Measurements from ENCODE around the gene ASPN.

The ASPN gene

DNA sequence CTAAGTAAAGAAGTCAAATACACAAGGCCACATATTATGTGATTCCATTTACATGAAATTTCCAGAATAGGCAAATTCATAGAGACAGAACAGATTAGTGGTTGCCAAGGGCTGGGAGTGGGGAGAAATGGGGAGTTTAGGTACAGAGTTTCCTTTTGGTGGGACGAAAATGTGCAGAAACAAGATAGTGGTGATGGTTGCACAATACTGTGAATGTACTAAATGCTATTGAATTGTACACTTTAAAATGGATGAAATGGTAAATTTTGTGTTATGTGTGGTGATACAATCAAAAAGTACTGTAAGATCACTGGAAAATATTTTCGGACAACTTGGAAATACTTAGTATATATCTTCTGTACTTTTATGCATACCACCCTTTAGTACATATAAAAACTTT is 38.5 kb upstream of the ASPN start:
- no peak overlapping the region for H3K9ac ChIP-seq (ENCODE audit: low read depth, low read length, poor library complexity, severe bottlenecking)
- H3K79me2 ChIP-seq (ENCODE audit: insufficient read depth, low read length): no peaks in the 10 kb centered on the region
- H4K20me1 ChIP-seq (ENCODE audit: insufficient read depth, low read length, poor library complexity, severe bottlenecking): no peaks in the 10 kb centered on the region
- no peak overlapping the region for H2AFZ ChIP-seq (ENCODE audit: low read length)
- no peak overlapping the region for H3K4me3 ChIP-seq (ENCODE audit: low read length, poor library complexity, severe bottlenecking)
- H3K9me3 ChIP-seq (ENCODE audit: insufficient read depth, low read depth, low read length): no peaks in the 10 kb centered on the region
- H3K36me3 ChIP-seq (ENCODE audit: insufficient read depth, low read length): no peaks in the 10 kb centered on the region
- H3K4me1 ChIP-seq (ENCODE audit: insufficient read depth, low read length, poor library complexity, severe bottlenecking): no peaks in the 10 kb centered on the region
- no peaks in the 10 kb centered on the region for H3F3A ChIP-seq (ENCODE audit: low read depth)
- no peaks in the 10 kb centered on the region for H3K9me2 ChIP-seq (replicated peaks; ENCODE audit: low read depth, low read length)
- TF ChIP-seq, protein P1, sequence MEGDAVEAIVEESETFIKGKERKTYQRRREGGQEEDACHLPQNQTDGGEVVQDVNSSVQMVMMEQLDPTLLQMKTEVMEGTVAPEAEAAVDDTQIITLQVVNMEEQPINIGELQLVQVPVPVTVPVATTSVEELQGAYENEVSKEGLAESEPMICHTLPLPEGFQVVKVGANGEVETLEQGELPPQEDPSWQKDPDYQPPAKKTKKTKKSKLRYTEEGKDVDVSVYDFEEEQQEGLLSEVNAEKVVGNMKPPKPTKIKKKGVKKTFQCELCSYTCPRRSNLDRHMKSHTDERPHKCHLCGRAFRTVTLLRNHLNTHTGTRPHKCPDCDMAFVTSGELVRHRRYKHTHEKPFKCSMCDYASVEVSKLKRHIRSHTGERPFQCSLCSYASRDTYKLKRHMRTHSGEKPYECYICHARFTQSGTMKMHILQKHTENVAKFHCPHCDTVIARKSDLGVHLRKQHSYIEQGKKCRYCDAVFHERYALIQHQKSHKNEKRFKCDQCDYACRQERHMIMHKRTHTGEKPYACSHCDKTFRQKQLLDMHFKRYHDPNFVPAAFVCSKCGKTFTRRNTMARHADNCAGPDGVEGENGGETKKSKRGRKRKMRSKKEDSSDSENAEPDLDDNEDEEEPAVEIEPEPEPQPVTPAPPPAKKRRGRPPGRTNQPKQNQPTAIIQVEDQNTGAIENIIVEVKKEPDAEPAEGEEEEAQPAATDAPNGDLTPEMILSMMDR (conservative IDR thresholded peaks at IDR 0.05; ENCODE audit: low read length): no peak
- TF ChIP-seq EZH2phosphoT487 (IDR thresholded peaks at IDR 0.05; ENCODE audit: borderline replicate concordance): no peak
- no peak overlapping the region for H3K4me2 ChIP-seq (ENCODE audit: low read depth, low read length, poor library complexity, severe bottlenecking)
- H3K27me3 ChIP-seq (ENCODE audit: insufficient read depth, low read length, poor library complexity, severe bottlenecking): no peaks in the 10 kb centered on the region

DNA sequence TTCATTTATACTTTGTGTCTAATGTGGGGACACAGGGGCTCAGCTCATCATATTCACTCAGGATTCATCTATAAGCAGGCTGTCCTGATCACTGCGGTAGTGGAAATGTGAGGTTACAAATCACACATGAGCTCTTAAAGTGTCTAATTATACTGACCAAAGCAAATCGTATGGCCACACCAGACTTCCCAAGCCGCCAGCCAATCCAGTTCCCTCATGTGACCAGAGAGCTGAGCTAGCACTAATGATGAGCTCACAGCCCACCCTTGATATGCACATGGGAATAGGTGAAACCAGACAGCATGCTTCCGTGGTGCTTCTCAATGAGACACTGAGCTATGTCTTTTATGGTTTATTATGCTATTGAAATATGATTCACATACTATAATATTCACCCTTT is 35.9 kb upstream of the ASPN start:
- Histone ChIP-seq H3K4me1 (ENCODE audit: insufficient read depth, low read length, poor library complexity, severe bottlenecking) (no peaks in the 10 kb centered on the region), H3K4me3 (ENCODE audit: low read length, poor library complexity, severe bottlenecking) (no peak overlapping the region), H3K36me3 (ENCODE audit: insufficient read depth, low read length) (no peaks in the 10 kb centered on the region), H3K9ac (ENCODE audit: low read depth, low read length, poor library complexity, severe bottlenecking) (no peak overlapping the region), H3K79me2 (ENCODE audit: insufficient read depth, low read length) (no peaks in the 10 kb centered on the region), H3K9me2 (replicated peaks; ENCODE audit: low read depth, low read length) (no peaks in the 10 kb centered on the region), H3K27me3 (ENCODE audit: insufficient read depth, low read length, poor library complexity, severe bottlenecking) (no peaks in the 10 kb centered on the region), H3K4me2 (ENCODE audit: low read depth, low read length, poor library complexity, severe bottlenecking) (no peak overlapping the region), H4K20me1 (ENCODE audit: insufficient read depth, low read length, poor library complexity, severe bottlenecking) (no peaks in the 10 kb centered on the region), H3K9me3 (ENCODE audit: insufficient read depth, low read depth, low read length) (no peaks in the 10 kb centered on the region), H3F3A (ENCODE audit: low read depth) (no peaks in the 10 kb centered on the region), H2AFZ (ENCODE audit: low read length) (no peak overlapping the region)
- no peak for TF ChIP-seq EZH2phosphoT487 (IDR thresholded peaks at IDR 0.05; ENCODE audit: borderline replicate concordance)
- TF ChIP-seq, protein P1 (conservative IDR thresholded peaks at IDR 0.05; ENCODE audit: low read length): no peak

DNA sequence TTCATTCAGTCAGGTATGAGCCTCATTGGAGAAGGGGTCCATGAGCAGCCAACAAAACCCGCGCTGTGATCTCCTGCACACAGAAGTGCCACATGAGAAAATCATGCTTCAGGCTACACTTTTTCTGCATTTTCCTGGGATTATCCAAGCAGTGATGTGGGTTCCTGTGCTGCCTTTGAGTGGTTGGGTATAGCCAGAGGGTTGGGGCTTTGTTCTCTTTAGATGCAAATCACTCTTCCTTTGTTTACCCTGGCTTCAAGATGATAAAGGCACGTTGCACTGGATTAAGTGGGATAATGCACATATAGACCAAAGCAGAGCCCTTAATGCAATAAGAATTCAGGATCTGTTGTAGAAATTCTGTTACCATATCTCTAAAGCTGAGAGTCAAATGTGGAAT is 34.7 kb upstream of the ASPN start:
- Histone ChIP-seq H3K27me3 (ENCODE audit: insufficient read depth, low read length, poor library complexity, severe bottlenecking) (no peaks in the 10 kb centered on the region), H3K4me1 (ENCODE audit: insufficient read depth, low read length, poor library complexity, severe bottlenecking) (no peaks in the 10 kb centered on the region), H3K9me3 (ENCODE audit: insufficient read depth, low read depth, low read length) (no peaks in the 10 kb centered on the region), H3K4me2 (ENCODE audit: low read depth, low read length, poor library complexity, severe bottlenecking) (no peak overlapping the region), H3K36me3 (ENCODE audit: insufficient read depth, low read length) (no peaks in the 10 kb centered on the region), H3K9ac (ENCODE audit: low read depth, low read length, poor library complexity, severe bottlenecking) (no peak overlapping the region), H3K79me2 (ENCODE audit: insufficient read depth, low read length) (no peaks in the 10 kb centered on the region), H3K9me2 (replicated peaks; ENCODE audit: low read depth, low read length) (no peaks in the 10 kb centered on the region), H4K20me1 (ENCODE audit: insufficient read depth, low read length, poor library complexity, severe bottlenecking) (no peaks in the 10 kb centered on the region), H3K4me3 (ENCODE audit: low read length, poor library complexity, severe bottlenecking) (no peak overlapping the region), H2AFZ (ENCODE audit: low read length) (no peak overlapping the region), H3F3A (ENCODE audit: low read depth) (no peaks in the 10 kb centered on the region)
- TF ChIP-seq EZH2phosphoT487 (IDR thresholded peaks at IDR 0.05; ENCODE audit: borderline replicate concordance): no peak
- TF ChIP-seq, protein P1 (conservative IDR thresholded peaks at IDR 0.05; ENCODE audit: low read length): no peak

All from Loucy (cell line).